GM12892 (cell line): ENCODE measurements around the gene UTP14C.

ENCODE experiments used
- POLR2A ChIP-seq: IDR thresholded peaks from 2 replicates; pipeline ENCODE4 v1.6.1; 2011; ENCODE audit warnings: low read depth, low read length, control low read depth
- TAF1 ChIP-seq: IDR thresholded peaks from 2 replicates; pipeline ENCODE4 v1.6.1; 2011; ENCODE audit warnings: low read depth, mild to moderate bottlenecking, control low read depth, low read length, borderline replicate concordance

DNA sequence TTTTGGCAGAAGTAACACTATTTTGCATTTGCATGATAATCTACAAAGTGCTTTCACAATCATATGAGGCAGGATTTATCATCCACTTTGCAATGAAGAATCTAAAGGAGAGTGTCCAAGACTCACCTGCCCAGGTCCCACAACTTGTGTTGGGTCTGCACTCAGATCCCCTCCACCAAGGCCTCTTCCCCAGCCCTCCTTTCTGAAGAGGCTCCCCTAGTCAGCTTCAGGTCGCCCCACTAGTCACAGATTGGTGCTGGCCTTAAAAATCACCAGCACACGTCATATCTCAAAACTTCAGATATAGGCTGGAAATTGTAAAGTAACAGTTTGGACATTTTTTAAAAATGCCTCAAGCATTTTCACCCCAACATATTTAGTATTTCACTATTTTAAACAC is 30.8 kb upstream of the UTP14C start:
- no peak for TF ChIP-seq TAF1
- TF ChIP-seq POLR2A = no peak
